ENCODE results near the gene ASGR1. TPM values are rescaled to one million over a fixed set of nuclear protein-coding genes. Genes with fewer than 3 reads are reported as not detected.
"Not testable (repeated sequence)": the region's sequence is repeated elsewhere in the genome, so short reads cannot be mapped to it uniquely, and the experiment has no call there.

ASGR1 gene
- total RNA-seq, 3 donors from 2014 or later: 0.35 to 1.6 (median 1.2) TPM

GRCh38 chr17:7174603-7175326 is 4.4 kb downstream of the ASGR1 start:
- H3K4me3 ChIP-seq: no peak overlapping the region

DNA sequence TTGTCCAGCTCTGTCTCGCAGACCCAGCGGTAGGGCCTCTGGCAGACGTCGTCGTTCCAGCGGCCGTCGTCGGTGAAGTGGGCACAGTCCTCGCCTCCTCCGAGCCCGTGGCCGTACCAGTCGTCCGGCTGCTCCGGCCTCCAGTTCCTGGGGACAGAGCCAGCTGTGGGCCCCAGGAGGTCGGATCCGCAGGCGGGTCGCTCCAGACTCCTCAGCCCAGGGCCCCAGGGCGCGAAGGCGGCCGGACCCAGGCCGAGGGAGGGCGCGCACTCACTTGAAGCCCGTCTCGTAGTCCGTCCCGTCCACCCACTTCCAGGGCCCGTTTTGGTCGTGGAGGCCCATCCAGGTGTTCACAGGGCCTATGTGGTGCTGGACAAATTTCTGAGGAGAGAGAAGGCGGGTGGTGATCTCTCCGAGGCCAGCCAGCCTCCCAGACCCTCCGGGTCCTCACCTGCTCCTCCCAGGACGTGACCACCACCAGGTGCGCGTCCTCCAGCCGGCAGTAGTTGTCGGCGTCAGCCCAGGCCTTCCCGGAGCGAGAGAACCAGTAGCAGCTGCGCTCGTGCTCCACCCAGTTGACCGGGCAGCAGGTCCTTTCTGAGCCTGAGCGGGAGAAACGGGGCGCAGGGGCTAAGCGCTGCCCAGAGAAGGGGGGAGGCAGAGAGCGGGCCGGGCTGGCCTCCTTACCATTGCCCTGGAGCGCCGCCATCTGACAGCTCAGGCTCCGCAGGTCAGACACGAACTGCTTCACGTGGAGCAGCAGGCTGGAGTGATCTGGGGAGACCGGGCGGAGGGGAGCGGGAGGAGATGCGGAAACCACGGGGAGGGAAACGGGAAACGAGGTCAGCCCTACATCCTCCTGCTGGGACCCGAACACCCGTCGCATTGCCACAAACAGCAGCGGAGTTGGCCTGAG is 5.2 kb downstream of the ASGR1 start:
- Histone ChIP-seq H3K4me3 (no peak overlapping the region), H3K9me3 (peaks cover 2% of the 10 kb centered on the region), H3K4me1 (ENCODE audit: low read depth) (peaks cover 10% of the 10 kb centered on the region), H3K36me3 (ENCODE audit: low read depth) (no peaks in the 10 kb centered on the region)
- DNase-seq (peak; percentile 66 to 73 (median 72)), ATAC-seq (peak; percentile 64)
- TF ChIP-seq CTCF (IDR thresholded peaks at IDR 0.05): no peak
- intact Hi-C loops (cut with DNase I, micrococcal nuclease): no loop called here

More at GRCh38 chr17:7174603-7175326, 4.4 kb downstream of the ASGR1 start:
- no peak for DNase-seq
- intact Hi-C loops (cut with DNase I, micrococcal nuclease): no loop called here
- Histone ChIP-seq H3K9me3 (no peaks in the 10 kb centered on the region), H3K36me3 (ENCODE audit: low read depth) (no peaks in the 10 kb centered on the region), H3K4me1 (ENCODE audit: low read depth) (peaks cover 10% of the 10 kb centered on the region)
- TF ChIP-seq CTCF (IDR thresholded peaks at IDR 0.05): no peak
- no peak for ATAC-seq

DNA sequence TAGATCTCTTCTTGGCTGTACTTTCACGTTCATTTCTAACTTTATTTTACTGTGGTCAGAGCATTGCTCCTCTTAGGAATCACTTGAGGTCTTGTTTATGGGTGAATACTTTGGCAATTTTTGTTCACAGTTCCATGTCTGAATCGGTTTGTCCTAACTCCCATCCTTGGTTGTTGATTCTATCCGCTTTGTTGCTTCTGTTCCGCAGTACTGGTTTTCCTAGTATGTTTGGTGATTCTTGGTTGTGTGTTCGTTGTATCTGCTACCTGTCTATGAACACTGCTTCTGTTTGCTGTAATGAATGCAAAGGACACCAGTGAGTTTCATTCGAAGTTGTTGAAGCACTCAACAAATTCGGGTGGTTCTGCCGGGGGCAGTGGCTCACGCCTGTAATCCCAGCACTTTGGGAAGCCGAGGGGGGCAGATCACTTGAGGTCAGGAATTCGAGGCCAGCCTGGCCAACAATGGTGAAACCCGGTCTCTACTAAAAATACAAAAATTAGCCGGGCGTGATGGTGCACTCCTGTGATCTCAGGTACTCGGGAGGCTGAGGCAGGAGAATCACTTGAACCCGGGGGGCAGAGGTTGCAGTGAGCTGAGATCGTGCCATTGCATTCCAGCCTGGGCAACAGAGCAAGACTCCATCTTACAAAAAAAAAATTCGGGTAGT is 6.5 kb downstream of the ASGR1 start:
- ATAC-seq; H3K4me3 ChIP-seq; H3K4me1 ChIP-seq (ENCODE audit: low read depth); H3K36me3 ChIP-seq (ENCODE audit: low read depth); H3K9me3 ChIP-seq; intact Hi-C loops (cut with DNase I, micrococcal nuclease); DNase-seq: not testable (repeated sequence)

DNA sequence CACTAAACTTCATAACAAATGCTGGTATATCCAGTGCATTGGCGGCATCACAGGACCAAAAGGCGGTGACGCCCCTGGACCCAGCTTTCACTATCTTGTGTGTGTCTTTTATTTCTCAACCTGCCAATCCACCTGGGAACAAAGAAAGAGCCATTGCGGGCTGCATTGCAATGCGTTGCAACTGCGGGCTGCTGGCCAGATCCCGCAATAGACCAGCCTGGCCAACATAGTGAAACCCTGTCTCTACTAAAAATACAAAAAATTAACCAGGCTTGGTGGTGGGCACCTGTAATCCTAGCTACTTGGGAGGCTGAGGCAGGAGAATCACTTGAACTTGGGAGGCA is 9.6 kb downstream of the ASGR1 start:
- intact Hi-C loops (cut with DNase I, micrococcal nuclease); DNase-seq; ATAC-seq; H3K4me1 ChIP-seq (ENCODE audit: low read depth); H3K36me3 ChIP-seq (ENCODE audit: low read depth); H3K4me3 ChIP-seq; H3K9me3 ChIP-seq: not testable (repeated sequence)

GRCh38 chr17:7168841-7169564 is 10.2 kb downstream of the ASGR1 start:
- DNase-seq; intact Hi-C loops (cut with DNase I, micrococcal nuclease); H3K4me1 ChIP-seq (ENCODE audit: low read depth); H3K9me3 ChIP-seq; H3K36me3 ChIP-seq (ENCODE audit: low read depth); H3K4me3 ChIP-seq; ATAC-seq: not testable (repeated sequence)

DNA sequence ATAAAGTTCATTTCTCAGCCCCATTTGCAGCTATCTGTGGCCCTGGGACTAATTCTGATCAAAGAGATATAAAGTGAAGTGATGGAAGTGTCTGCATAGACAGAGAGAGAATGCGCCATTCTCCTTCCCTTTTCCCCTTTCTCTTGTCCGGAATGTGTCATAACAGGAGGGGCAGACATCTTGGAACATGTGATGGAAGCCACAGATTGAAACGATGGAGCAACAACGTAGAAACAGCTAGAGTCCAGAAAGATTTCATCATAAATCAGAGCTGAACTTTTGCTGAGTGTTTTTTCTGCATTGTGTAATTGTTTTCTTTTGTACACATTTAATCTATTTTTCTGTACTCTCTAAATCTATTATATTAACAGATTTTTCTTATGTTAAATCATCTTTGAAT is 11.3 kb downstream of the ASGR1 start:
- DNase-seq (no peak), ATAC-seq (no peak)

More for the DNA sequence above, 11.3 kb downstream of the ASGR1 start:
- no peaks in the 10 kb centered on the region for H3K4me1 ChIP-seq (ENCODE audit: low read depth)
- no peaks in the 10 kb centered on the region for H3K36me3 ChIP-seq (ENCODE audit: low read depth)
- no peak for TF ChIP-seq CTCF (IDR thresholded peaks at IDR 0.05)
- peaks cover 5% of the 10 kb centered on the region for H3K9me3 ChIP-seq
- no peak overlapping the region for H3K4me3 ChIP-seq
- intact Hi-C loops (cut with DNase I, micrococcal nuclease): no loop called here

All from mucosa of descending colon (tissue), 3 donors.